NCI-H524 (cell line): Measurements from ENCODE around the gene PPP4C.
A peak's percentile ranks its signal among the peaks of the same experiment; 100 is the strongest.
"Not testable (repeated sequence)": the region's sequence is repeated elsewhere in the genome, so short reads cannot be mapped to it uniquely, and the experiment has no call there.

Source experiments
- DNase-seq, 2 experiments: peaks; one replicate each; lab custom pipeline; 2025; lab: John Stamatoyannopoulos, UW

The PPP4C gene

DNA sequence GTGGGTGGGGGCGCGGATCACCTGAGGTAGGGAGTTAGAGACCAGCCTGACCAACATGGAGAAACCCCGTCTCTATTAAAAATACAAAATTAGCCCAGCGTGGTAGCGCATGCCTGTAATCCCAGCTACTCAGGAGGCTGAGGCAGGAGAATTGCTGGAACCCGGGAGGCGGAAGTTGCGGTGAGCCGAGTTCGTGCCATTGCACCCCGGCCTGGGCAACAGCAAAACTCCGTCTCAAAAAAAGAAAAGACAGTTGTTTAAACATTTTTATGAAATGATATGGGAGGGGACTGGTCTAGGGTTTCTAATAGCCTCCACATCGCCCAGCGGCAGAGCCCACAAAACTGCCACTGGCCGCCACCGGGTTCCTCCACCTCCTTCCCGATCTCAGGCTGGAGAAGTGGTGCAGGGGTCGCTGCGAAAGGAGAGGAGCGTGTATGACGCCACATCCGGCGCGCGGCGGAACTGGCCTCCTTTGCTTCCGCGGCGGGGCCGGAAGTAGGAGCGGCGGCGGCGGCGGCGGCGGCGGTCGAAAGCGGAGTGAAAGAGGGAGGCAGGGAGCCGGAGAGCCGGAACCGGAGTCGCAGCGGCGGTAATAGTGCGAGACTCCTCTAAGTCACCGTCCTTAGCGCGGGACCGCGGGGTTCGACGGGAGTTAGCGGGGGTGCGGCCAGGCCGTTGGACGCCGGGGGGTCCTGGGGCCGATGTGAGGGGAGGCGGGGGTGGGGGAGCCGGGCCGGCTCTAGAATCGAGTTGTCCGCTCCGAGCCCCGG is at the start of gene PPP4C:
Gene PPP4C, plus strand, starts transcription at position 492 of the 773 bp plus-strand sequence. CDS start 384 bp downstream, outside the sequence.
- peak; percentile 74 to 79 for DNase-seq

DNA sequence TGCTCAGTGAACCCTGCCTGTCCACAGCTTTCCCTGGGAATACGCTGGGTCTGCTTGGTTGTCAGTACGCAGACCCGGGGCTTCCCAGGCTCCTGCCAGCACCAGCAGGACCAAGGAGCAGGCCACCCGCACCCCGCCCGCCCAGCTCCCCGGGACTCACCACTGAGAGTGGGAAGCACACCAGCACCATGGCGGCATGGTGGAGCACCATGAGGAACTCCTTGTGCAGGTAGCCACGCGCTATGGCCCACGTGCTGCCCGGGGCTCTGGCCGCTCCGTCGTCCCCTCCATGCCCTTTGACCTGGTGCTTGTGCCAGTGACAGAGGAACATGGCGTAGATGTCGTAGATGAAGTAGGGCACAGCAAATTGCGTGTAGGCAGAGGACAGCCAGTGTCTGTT is 49.3 kb upstream of the PPP4C start:
- no peak for DNase-seq

DNA sequence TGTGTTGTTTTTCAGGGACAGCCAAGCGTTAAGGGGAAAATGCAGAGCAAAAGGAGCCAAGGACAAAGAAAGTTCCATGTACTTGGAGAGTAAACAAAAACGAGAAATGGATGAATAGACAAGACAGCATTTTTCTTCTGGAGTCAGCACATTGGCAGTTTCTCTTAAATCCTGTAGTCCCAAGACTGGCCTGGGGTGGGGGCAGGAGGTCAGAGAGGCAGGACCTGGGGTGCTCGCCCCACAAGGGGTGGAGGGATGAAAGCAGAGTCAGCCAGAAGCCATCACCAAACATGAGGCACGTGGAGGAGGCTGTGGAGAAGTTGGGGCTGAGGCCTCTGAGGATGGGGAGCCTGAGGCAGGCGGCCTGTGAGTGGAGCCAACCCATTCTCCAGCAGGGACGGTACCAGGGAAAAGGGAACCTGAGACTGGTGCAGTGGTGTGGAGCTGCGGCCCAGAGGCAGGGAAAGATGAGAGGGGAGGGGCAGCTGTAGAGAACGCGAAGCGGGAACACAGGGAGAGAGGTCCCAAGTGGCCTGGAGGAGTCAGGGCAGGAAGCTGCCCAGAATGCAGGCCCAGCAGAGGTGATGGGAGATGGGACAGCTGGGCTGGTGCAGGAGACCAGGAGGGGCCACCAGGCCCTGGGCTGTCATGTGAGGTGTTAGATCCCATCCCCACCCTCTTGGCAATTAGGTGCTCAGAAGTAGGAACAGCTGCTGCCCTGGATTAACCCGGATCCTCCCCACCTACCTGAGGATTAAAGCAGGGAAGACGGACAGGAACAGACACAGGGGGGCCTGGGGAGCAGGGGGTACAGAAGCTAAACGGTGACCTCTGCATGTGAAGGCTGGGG is 48.0 kb upstream of the PPP4C start:
- peak; percentile 100 for DNase-seq

DNA sequence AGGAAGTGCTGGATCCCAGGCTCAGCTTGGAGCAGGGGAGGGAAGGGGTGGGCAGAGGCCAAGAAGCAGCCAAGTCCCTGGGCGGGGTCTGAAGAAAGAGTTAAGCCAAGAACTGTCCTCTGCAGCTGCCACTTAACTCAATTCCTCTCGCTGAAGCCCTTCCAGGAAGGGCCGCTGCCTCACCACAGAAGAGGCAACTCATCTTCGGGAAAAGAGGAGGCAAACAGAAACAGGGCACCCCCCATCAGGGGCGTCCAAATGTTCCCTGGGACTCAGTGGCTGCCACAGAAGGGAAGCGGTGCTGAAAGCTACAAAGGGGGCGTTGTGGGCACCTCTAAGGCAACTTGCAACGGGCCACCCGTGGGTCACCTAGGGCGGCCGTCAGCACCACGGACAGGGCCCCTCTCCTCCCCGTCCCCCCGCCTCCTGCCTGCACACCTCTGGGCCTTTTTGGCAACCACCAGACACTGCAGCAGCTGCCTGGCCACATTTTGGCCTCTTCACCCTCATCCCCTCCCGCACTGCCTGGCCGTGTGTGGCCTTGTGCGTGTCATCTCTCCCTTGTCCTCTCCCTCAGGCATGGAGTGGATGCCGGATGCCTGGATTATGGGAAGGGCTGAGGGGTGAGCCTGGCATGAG is 47.2 kb upstream of the PPP4C start:
- DNase-seq, result peak in 1 of 2 experiments; percentile 63

DNA sequence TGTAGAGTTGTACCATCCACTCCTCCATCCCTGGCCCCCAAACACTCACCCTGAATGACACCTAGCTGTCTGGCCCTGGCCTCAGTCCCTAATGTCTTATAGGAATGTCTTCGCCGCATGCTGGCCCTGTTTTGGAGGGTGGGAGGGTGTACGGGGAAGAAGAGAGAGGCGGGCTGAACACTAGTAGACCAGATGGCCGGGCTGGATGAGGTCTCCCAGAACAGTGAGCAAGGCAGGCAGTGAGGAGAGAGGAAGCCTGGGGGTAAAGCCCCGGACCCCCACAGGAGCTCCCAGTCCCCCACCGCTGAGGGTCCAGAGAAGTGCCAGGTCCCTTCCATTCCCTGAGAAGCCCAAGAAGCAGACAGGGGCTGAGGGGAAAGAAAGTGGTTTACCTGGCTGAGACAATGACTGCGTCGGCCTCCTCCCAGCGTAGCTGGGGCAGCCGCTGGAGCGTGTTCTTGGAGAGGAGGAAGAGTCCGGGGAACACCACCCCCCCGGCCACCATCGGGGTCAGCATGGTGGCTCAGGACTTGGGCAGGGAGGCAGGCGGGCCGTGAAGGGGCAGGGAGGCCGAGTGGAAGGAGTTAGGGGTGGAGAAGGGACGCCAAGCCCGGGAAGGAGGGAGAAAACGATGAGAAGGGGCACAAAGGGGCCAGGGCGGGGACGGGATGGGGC is 45.6 kb upstream of the PPP4C start:
- peak; percentile 47 to 74 for DNase-seq

DNA sequence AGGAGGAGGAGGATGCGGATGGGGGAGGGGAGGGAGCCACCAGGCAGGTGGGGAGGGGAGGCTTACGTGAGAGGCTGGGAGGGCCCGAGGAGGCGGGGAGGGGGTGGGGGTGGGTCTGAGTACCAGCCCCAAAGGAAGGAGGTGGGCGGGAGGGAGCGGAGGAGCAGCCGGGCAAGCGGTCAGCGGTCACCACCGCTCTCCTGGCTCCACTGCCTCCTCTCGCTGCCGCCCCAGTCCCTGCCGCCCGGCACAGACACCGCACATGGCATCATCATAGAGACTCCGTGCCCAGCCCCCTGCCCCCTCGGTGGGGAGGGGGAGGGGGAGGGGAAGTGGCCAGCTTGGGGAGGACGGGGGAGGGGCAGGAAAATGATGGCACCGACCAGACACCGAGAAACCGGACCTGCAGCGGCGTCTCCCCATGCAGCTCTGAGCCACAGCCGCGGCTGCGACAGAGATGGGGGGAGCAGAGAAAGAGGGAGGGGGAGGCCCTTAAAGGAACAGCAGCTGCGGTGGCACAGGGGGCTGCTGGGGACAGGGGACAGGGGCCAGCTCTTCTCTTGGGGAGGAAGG is 44.9 kb upstream of the PPP4C start, which contains the start of gene TLCD3B:
Gene TLCD3B, minus strand, starts transcription at position 431 of the 573 bp plus-strand sequence. CDS start 744 bp downstream, outside the sequence.
- DNase-seq, result peak; percentile 46 to 80

DNA sequence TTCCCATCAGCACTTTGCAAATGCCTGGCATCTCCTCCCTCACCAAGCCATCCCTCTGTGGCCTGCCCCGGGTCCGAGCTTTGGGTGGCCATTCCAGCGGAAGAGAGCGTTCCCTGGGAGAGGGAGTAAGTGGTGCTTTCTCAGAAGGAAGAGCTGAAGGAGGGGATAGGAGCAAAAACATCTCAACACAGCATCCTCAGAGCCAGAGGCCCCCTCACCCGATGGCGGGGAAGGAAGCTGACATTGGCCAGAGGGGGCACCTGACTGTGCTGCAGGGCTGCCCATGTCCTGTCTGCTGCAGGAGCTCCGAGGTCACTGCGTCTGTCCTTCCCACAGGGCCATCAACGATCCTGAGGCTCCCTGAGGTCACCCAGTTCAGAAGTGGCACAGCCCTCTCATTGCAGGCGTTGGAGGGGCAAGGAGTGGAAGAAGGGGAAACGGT is 44.3 kb upstream of the PPP4C start:
- DNase-seq, result peak in 1 of 2 experiments; percentile 27

DNA sequence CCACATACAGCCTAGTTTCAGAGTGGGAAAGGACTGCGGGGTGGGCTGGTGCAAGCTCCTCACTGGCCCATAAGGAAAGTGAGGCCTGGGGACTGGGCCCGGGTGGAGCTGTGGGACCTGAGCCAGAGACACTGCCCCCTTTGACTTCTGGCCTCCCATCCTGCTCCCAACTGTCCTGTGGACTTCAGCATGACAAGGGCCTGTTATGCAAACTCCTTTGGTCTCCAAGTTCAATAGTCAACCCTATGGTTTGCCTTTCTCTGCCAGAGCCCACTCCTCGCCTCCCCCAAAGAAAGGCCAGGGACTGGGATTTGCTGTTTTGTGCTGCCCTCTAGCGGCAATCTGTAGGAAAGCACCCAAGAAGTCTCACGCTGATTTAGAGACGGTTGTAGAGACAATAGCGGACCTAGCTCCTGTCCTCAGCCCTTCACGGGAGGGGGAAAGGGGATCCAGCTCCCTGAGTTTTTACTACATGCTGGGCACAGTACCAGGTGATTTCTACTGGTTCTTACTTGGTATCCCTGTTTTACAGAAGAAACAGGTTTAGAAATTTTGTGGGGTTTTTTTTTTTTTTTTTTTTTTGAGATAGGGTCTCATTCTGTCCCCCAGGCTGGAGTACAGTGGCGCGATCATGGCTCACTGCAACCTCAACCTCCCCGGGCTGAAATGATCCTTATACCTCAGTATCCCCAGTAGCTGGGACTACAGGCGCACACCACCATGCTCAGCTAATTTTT is 43.5 kb upstream of the PPP4C start:
- peak; percentile 82 to 94 for DNase-seq

DNA sequence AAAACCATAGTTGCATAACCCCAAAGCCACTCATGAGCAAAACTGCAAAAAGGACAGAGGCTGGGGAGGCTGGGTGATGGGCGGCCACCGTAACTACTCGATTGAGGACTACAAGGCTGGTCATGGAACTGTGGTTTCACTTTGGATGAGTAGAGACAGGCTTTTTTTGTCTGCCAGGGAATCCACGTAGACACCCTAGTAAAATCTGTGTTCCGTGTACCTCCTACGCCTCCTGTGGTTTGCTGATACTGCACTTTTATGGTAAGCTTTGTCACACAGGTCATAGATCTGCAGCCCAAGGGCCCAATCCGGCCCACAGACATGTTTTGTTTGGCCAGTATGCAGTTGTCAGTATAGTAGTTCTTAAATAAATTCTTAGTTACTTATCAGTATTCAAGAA is 42.5 kb upstream of the PPP4C start:
- DNase-seq, result no peak

DNA sequence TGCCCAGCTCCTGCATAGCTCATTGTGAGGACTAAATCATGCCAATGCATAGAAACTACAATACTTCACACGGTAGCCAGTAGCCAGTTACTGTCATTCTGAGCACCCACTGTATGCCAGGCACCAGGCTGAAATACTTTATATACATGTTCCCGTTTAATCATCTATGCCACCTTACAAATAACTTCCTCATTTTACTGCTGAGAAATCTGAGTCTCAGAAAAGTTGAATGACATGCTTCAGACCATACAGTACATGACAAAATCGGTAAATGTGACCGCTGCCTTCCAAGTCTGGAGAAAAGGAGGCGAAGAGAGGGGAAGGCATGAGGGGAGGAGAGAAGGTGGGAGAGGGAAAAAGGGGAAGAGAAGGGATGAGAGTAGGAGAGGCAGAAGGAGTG is 35.6 kb upstream of the PPP4C start:
- no peak for DNase-seq

DNA sequence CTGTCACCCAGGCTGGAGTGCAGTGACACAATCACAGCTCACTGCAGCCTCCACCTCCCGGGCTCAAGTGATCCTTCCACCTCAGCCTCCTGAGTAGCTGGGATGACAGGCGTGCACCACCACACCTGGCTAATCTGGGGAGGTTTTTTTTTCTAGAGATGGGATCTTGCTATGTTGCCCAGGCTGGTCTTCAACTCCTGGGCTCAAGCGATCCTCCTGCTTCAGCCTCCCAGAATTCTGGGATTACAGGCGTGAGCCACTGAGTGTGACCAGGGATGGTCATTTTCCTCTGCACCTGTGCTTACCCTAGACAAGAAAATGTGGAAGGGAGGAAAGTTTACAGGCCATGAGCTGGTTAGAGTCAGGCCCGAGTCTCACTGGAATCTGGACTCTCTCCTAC is 35.1 kb upstream of the PPP4C start:
- not testable (repeated sequence) for DNase-seq

DNA sequence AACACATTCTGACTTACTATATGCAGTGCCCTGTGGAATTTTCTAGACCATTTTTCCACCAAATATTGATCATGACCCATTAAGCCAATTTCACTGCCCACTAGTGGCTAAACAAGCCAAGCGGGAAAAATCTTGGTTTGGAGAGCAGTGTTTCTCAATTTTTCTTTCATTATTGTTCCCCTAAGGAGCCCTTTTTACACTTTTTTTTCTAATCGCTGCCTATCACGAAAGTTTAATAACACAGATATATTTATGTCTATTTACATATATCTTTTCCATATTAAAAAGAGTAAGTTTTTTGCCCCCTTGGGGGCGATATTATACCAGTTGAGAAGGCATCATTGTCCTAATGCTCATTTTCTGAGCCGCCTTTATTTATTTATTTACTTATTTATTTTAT is 34.0 kb upstream of the PPP4C start:
- DNase-seq, result peak in 1 of 2 experiments; percentile 68

DNA sequence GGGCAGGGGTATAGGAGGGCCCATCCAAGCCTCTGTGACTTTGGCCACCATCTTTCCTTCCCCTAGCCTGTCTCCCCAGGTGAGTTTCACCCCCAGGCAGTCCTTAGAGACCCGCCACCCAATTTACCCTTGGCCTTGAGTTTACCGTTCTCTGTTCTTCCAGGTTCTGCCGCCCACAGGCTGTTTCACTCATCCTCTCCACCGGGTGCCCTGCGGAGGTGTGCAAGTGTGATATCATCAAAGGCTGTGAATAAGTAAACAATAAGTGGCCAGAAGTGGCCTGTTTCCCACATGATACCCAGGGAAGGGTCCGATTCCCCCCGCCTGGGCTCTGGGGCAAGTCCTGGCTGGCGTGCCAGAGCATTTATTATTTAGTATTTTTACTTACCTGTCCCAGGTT is 29.6 kb upstream of the PPP4C start:
- no peak for DNase-seq

DNA sequence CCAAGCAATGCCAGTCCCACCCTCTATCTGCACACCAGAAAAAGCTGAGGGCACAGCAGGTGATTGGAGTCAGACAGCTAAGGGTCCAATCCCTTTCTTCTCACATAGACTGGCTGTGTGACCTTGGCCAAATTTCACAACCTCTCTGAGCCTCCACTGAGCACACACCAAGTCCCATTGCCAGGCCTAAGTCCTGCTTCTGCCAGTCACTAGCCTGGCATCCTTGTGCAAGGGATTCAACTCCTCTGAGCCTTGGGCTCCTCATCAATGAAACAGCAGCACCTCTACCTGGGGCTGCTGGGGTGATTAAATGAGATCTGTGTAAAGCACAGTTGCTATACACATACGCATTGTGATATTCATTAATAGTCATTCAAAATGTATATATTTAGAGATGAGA is 29.2 kb upstream of the PPP4C start:
- no peak for DNase-seq

DNA sequence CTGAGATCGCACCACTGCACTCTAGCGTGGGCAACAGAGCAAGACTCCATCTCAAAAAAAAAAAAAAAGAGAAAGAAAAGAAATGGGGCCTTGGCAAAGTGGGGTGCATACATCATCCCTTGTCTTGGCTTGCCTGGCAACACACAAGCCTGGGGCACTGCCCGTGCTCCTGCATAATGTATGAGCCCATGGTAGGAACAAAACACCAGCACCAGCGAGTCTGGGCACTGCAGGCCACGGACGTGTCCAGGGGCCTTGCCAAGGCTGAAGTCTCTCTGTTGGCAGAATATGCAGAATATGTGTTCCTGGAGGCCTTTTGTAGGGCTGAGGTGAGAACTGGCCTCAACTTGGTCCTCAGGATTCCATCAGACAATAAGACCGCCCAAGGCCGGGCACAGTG is 25.9 kb upstream of the PPP4C start:
- no peak for DNase-seq

DNA sequence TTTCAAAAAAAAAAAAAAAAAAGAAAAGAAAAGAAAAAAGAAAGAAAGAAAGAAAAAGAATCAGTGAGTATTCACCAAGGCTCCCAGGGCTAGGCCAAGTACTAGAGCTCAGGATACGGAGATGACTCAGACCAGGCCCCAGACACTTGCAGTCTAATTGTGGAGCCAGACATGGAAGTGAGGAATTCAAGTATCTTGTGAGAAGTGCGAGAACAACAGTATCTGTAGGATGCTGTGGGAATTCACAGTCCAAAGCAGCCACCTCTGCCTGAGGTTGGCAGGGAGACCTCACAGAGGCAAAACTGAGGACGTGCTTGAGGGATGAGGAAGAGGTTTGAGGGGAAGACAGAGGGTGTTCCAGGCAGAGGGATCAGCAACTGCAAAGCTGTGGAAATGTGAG is 24.3 kb upstream of the PPP4C start:
- no peak for DNase-seq

DNA sequence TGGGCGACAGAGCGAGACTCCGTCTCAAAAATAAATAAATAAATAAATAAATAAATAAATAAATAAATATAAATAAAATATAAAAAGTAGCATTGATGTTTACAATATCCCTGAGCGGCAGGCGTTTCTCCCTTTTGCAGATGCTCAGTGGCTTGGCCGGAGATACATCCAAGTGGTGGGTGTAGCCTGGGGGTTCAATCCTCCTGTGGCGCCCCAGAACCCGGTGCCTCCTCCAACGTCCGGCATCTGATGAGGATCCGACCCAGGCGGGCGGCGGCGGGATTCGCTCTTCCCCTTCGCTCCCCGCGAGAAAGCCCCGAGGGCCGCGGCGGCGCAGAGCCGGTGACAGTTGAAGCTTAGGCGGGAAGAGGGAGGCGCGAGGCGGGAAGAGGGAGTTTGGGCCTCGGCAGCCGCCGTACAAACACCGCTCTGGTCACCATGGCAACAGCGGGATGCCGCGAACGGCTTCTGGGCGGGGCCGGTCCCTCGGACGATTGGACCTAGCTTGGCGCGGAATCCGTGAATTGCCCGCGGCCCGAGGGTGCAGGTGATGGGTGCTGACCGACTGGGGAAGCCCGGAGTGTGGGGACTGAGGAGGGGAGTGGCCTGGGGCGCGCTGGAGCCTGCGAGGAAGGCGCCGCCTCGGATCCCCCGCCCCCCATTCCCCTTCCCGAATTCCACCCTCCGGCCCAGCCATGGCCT is 23.0 kb upstream of the PPP4C start:
- DNase-seq, result peak; percentile 83 to 93

DNA sequence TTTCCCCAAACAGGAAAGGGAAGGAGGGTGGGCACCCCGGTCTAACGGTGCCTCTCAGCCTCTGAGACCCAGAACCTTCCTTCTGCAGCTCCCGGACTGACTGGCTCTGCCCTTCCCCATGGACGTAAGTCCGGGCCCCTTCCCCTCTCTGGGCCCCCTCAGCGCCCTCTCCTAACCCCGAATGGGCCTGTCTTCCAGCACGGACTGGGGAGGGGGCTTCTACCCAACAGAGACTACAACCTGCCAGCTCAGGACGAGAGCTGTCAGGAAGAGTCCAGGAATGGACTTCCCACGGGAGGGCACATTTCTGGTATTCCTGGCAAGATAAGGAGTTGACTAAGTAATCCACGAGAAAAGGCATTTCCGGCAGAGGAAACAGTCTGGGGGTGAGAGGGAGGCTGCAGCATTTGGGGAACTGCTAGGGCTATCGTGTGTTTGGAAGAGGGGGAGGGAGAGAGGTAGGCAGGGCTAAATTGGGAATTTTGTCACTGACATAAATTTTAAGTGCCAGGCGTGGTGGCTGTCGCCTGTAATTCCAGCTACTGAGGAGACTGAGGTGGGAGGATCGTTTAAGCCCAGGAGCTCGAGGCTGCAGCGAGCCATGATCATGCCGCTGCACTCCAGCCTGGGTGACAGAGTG is 22.3 kb upstream of the PPP4C start:
- no peak for DNase-seq

DNA sequence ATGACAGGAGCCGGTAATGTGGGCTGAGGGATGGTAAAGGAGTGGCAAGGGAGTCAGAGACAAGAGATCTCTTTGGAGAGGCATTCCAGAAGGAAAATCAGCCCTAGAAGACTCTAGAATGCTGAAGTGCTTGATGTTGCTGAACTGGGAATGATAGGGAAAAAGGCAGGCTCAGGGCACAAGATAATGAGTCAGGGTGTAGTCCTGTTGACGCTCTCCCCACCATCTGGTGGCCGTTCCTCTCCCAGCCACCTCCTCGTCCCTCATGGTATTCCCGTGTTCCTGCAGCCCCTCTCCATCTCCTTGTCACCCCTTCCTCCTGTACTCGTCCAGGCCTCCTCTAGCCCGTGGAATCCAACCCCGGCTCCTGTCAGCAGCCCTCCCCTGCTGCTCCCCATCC is 21.3 kb upstream of the PPP4C start:
- DNase-seq, result peak; percentile 26 to 55
